ENCODE measurements around the gene PLXND1.

GRCh38 chr3:129616713-129617112 lies 10.2 kb upstream of the PLXND1 start:
- TF ChIP-seq, protein P1, sequence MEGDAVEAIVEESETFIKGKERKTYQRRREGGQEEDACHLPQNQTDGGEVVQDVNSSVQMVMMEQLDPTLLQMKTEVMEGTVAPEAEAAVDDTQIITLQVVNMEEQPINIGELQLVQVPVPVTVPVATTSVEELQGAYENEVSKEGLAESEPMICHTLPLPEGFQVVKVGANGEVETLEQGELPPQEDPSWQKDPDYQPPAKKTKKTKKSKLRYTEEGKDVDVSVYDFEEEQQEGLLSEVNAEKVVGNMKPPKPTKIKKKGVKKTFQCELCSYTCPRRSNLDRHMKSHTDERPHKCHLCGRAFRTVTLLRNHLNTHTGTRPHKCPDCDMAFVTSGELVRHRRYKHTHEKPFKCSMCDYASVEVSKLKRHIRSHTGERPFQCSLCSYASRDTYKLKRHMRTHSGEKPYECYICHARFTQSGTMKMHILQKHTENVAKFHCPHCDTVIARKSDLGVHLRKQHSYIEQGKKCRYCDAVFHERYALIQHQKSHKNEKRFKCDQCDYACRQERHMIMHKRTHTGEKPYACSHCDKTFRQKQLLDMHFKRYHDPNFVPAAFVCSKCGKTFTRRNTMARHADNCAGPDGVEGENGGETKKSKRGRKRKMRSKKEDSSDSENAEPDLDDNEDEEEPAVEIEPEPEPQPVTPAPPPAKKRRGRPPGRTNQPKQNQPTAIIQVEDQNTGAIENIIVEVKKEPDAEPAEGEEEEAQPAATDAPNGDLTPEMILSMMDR (IDR thresholded peaks at IDR 0.05) = no peak
- TF ChIP-seq EP300 (IDR thresholded peaks at IDR 0.05) = no peak
- TF ChIP-seq POLR2A (IDR thresholded peaks at IDR 0.05) = no peak
